Adrenal gland (tissue), 12 donors: ENCODE measurements around the gene NR2C1. TPM values are rescaled to one million over a fixed set of nuclear protein-coding genes. Genes with fewer than 3 reads are reported as not detected.

Experiments
- DNase-seq, 7 donors: peaks; one replicate each; pipeline ENCODE4 v3.0.0-alpha.2; 2019 to 2020
- H3K27ac ChIP-seq, 5 donors: fragments of 200-600 bp; sonication (generic) in 4 of 5; 1 replicate in 3 of 5; 2 replicates in 2 of 5; pipeline versions ENCODE4 v1.5.1 to v1.8.0; 2016 to 2020; ENCODE audit warnings: mild to moderate bottlenecking in 1 of 5
- H3K27me3 ChIP-seq: fragments of 200-600 bp; 2 replicates; pipeline ENCODE4 v1.8.0; 2021
- H3K36me3 ChIP-seq, 2 donors: fragments of 200-600 bp; replicated peaks in 1 of 2; 1 replicate in 1 of 2; 2 replicates in 1 of 2; pipeline versions ENCODE4 v1.5.1 to v1.8.0; 2018 to 2022
- H3K4me1 ChIP-seq, 2 donors: fragments of 200-600 bp; replicated peaks in 1 of 2; 1 replicate in 1 of 2; 2 replicates in 1 of 2; pipeline versions ENCODE4 v1.5.1 to v1.8.0; 2018 to 2021
- H3K4me3 ChIP-seq, 4 donors: fragments of 200-600 bp; sonication (generic) in 3 of 4; one replicate each; pipeline ENCODE4 v1.5.1; 2016 to 2018
- H3K9me3 ChIP-seq, 3 donors: fragments of 200-600 bp; sonication (generic) in 1 of 3; replicated peaks in 1 of 3; 1 replicate in 2 of 3; 2 replicates in 1 of 3; pipeline versions ENCODE4 v1.5.1 to v1.8.0; 2016 to 2021
- CTCF ChIP-seq, 6 experiments: fragments of 450-650 bp in 4 of 6; fragments of 200-600 bp in 2 of 6; sonication (generic) in 1 of 6; IDR thresholded peaks; 1 replicate in 5 of 6; 2 replicates in 1 of 6; pipeline versions ENCODE4 v1.5.1 to v1.8.0; 2016 to 2021; ENCODE audit warnings: antibody characterized with exemption in 6 of 6, mild to moderate bottlenecking in 2 of 6, moderate library complexity in 1 of 6
- POLR2A ChIP-seq, 2 donors: fragments of 450-650 bp; IDR thresholded peaks; one replicate each; pipeline ENCODE4 v1.6.1; 2017; ENCODE audit warnings: antibody characterized with exemption in 2 of 2, mild to moderate bottlenecking in 2 of 2, moderate library complexity in 1 of 2
- WGBS, 4 donors: extraction: QIAGEN DNeasy Blood & Tissue Kit in 2 of 4; methylation state at CpG; one replicate each; pipeline versions ENCODE4 v1.1.5 to v1.1.7; 2013 to 2017; 5-methylcytosine and 5-hydroxymethylcytosine counted together
- intact Hi-C, 2 donors: fragments of 100-400 bp; cut with DNase I; formaldehyde crosslinking; loops; one replicate each; pipeline versions ENCODE4 v1.14.1 to v1.15.0; 2022 to 2023
- polyA plus RNA-seq, 3 donors: library from polyadenylated mRNA; stranded (reverse); fragments of 200-250 nt in 2 of 3; fragments of 350-450 nt in 1 of 3; fragmentation: Illumina TruSeq in 1 of 3; extraction: RNeasy Lipid Tissue Mini Kit (QIAGEN cat#74804) in 1 of 3; gene quantifications; one replicate each; pipeline ENCODE4 v1.2.3, GENCODE V29; 2013 to 2014
- total RNA-seq, 9 donors: library from RNA; depleted of rRNA in 4 of 9; stranded (reverse); fragments of >200 nt in 4 of 9; fragments of 120-200 nt in 1 of 9; fragmentation: NEBNext Ultra II Directional in 1 of 9; extraction: Animal tissue kit (Norgen Biotek cat#: 25700) in 1 of 9; gene quantifications; one replicate each; pipeline versions ENCODE4 v1.1.0 to v1.2.4, GENCODE V29; 2013 to 2023
- donor health status: healthy with polysubstance abuse.
- donor health status: Bipolar disorder and iron deficiency.
- donor health status: DM: yes; HTN: yes; CAD: no.
- donor health status: DM: no; HTN: no; CAD: no.
- donor health status: DM: no; HTN: no; CAD: no.
- donor health status: DM: yes; HTN: yes; CAD: no.

Gene NR2C1
- total and polyA plus RNA-seq, 12 donors, result 19.8 to 300 (median 45.6) TPM

- no peak overlapping the region for H3K4me3 ChIP-seq
- H3K27ac ChIP-seq, result no peak overlapping the region
- intact Hi-C loops, result loop anchor here (2.0 to 10.0 kb wide), 4 partner anchors 100 to 418 kb away; partner anchors contain the start of genes FGD6 (in 1 of the 2) and VEZT (in 1 of the 2)
- H3K9me3 ChIP-seq, result no peaks in the 10 kb centered on the region
- peaks cover 0 to 7% of the 10 kb centered on the region in 2 donors for H3K4me1 ChIP-seq
- no peaks in the 10 kb centered on the region for H3K27me3 ChIP-seq
- H3K36me3 ChIP-seq, result peaks cover 0 to 7% of the 10 kb centered on the region in 2 donors
- DNase-seq, result peak; percentile 69 to 89 (median 76)
- TF ChIP-seq CTCF (IDR thresholded peaks at IDR 0.05), result peak; percentile 63 to 91 (median 80)
- TF ChIP-seq POLR2A (IDR thresholded peaks at IDR 0.05), result no peak
- 37 to 55% (median 42%) methylated on average over 2 of the region's 2 CpGs for WGBS, 4 donors
Measured at GRCh38 chr12:95117178-95117599, 43.8 kb upstream of the NR2C1 start.

- 56 to 65% (median 58%) methylated on average over 3 of the region's 3 CpGs for WGBS, 4 donors
- peaks cover 0 to 7% of the 10 kb centered on the region in 2 donors for H3K36me3 ChIP-seq
- no peaks in the 10 kb centered on the region for H3K9me3 ChIP-seq
- H3K4me1 ChIP-seq, result peaks cover 0 to 7% of the 10 kb centered on the region in 2 donors
- H3K27ac ChIP-seq, result no peak overlapping the region
- no peak for DNase-seq
- no peaks in the 10 kb centered on the region for H3K27me3 ChIP-seq
- intact Hi-C loops, result loop anchor here (2.0 to 10.0 kb wide), 4 partner anchors 100 to 418 kb away; partner anchors contain the start of genes FGD6 (in 1 of the 2) and VEZT (in 1 of the 2)
- no peak for TF ChIP-seq CTCF (IDR thresholded peaks at IDR 0.05)
- TF ChIP-seq POLR2A (IDR thresholded peaks at IDR 0.05), result no peak
- no peak overlapping the region for H3K4me3 ChIP-seq
Measured at GRCh38 chr12:95116773-95117172, 43.4 kb upstream of the NR2C1 start.

DNA sequence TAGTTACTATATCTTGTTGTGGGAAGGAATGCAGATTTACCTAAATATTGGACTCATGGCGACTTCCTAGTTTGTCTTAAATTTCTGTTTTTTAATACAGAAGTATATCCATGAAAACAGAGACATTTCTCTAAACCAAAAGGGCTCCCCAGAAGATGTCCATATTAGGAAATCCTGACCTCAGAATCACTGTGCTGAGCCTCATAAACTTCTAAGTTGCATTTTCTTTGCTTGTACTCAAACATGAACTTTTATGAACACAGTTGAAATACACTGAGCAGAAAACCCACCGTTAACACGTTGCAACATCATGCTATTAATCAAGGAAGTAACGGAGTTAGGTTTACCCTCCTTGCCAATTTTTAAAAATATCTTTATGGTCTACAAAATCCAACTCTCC lies 42.9 kb upstream of the NR2C1 start:
- Histone ChIP-seq H3K36me3 (peaks cover 0 to 7% of the 10 kb centered on the region in 2 donors), H3K27me3 (no peaks in the 10 kb centered on the region), H3K4me3 (no peak overlapping the region), H3K27ac (no peak overlapping the region), H3K9me3 (no peaks in the 10 kb centered on the region), H3K4me1 (peaks cover 0 to 7% of the 10 kb centered on the region in 2 donors)
- TF ChIP-seq CTCF (IDR thresholded peaks at IDR 0.05) (no peak), POLR2A (IDR thresholded peaks at IDR 0.05) (no peak)
- no peak for DNase-seq
- 55 to 72% (median 58%) methylated on average over 4 of the region's 4 CpGs for WGBS, 4 donors
- intact Hi-C loops, result loop anchor here (2.0 to 10.0 kb wide), 4 partner anchors 100 to 418 kb away; partner anchors contain the start of genes FGD6 (in 1 of the 2) and VEZT (in 1 of the 2)

DNA sequence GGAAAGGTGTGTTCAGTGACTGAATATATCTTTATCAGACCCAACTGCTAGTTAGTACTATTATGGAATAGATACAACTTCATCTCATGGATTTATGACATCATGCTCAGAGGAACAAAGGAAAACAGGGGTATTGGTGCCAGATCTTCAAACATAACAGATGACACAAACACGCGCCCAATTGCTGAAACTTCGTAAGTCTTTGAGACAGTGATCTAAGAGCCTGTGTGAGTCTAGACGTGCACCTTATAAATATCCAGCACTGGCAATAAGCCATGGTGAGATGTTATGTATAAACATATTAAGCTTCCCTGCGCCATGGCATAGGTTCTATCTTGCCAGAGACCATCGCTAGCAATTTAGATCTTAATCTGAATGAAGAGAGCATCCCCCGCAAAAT lies 42.2 kb upstream of the NR2C1 start:
- intact Hi-C loops, result loop anchor here (2.0 to 10.0 kb wide), 4 partner anchors 101 to 419 kb away; partner anchors contain the start of genes FGD6 (in 1 of the 2) and VEZT (in 1 of the 2)
- Histone ChIP-seq H3K4me1 (peaks cover 0 to 7% of the 10 kb centered on the region in 2 donors), H3K4me3 (no peak overlapping the region), H3K27ac (no peak overlapping the region), H3K9me3 (no peaks in the 10 kb centered on the region), H3K27me3 (no peaks in the 10 kb centered on the region), H3K36me3 (peaks cover 0 to 7% of the 10 kb centered on the region in 2 donors)
- 76 to 86% (median 79%) methylated on average over 7 of the region's 7 CpGs for WGBS, 4 donors
- no peak for TF ChIP-seq CTCF (IDR thresholded peaks at IDR 0.05)
- TF ChIP-seq POLR2A (IDR thresholded peaks at IDR 0.05), result no peak
- DNase-seq, result no peak
